Osteocyte (in vitro differentiated cells): ENCODE data around the gene MTMR8. TPM values are rescaled to one million over a fixed set of nuclear protein-coding genes. Genes with fewer than 3 reads are reported as not detected.

Source experiments
- DNase-seq: peaks from one replicate; pipeline ENCODE4 v3.0.0; 2021; ENCODE audit warnings: mixed read lengths; ENCODE audit not compliant: unreplicated experiment; ENCODE audit errors: extremely low spot score
- H3K27ac Mint-ChIP-seq: one replicate; pipeline ENCODE4 v1.8.0; 2021; ENCODE audit warnings: mild to moderate bottlenecking, mixed read lengths; ENCODE audit not compliant: unreplicated experiment
- H3K27me3 Mint-ChIP-seq: one replicate; pipeline ENCODE4 v1.8.0; 2021; ENCODE audit warnings: mixed read lengths; ENCODE audit not compliant: unreplicated experiment
- H3K36me3 Mint-ChIP-seq: one replicate; pipeline ENCODE4 v1.8.0; 2021; ENCODE audit warnings: mixed read lengths; ENCODE audit not compliant: unreplicated experiment
- H3K4me1 Mint-ChIP-seq: one replicate; pipeline ENCODE4 v1.8.0; 2021; ENCODE audit warnings: mixed read lengths; ENCODE audit not compliant: unreplicated experiment
- H3K4me3 Mint-ChIP-seq: one replicate; pipeline ENCODE4 v1.8.0; 2021; ENCODE audit warnings: mild to moderate bottlenecking, moderate library complexity, mixed read lengths; ENCODE audit not compliant: unreplicated experiment
- H3K9me3 Mint-ChIP-seq: one replicate; pipeline ENCODE4 v1.8.0; 2021; ENCODE audit warnings: mixed read lengths; ENCODE audit not compliant: unreplicated experiment
- CTCF ChIP-seq: fragments of 200-600 bp; sonication (generic); IDR thresholded peaks from 2 replicates; pipeline ENCODE4 v1.5.0; 2021; ENCODE audit warnings: antibody characterized with exemption, mild to moderate bottlenecking, moderate library complexity
- total RNA-seq: library from RNA; stranded (reverse); gene quantifications from 2 replicates; pipeline ENCODE4 v1.2.1, GENCODE V29; 2021

MTMR8 gene
- total RNA-seq, 1 donor from 2014 or later, result 1.4 TPM

- no peaks in the 10 kb centered on the region for H3K4me1 Mint-ChIP-seq
- DNase-seq, result no peak
- H3K36me3 Mint-ChIP-seq, result no peaks in the 10 kb centered on the region
- no peak overlapping the region for H3K27ac Mint-ChIP-seq
- no peaks in the 10 kb centered on the region for H3K27me3 Mint-ChIP-seq
- TF ChIP-seq CTCF, result no peak
- H3K4me3 Mint-ChIP-seq, result no peak overlapping the region
- H3K9me3 Mint-ChIP-seq, result no peaks in the 10 kb centered on the region
Observed at GRCh38 chrX:64334467-64334866, 60.8 kb downstream of the MTMR8 start.

- Mint-ChIP-seq H3K27me3 (no peaks in the 10 kb centered on the region), H3K27ac (no peak overlapping the region), H3K4me3 (no peak overlapping the region), H3K9me3 (peaks cover 15% of the 10 kb centered on the region), H3K36me3 (no peaks in the 10 kb centered on the region), H3K4me1 (no peaks in the 10 kb centered on the region)
- no peak for DNase-seq
- TF ChIP-seq CTCF, result no peak
Observed at GRCh38 chrX:64330284-64330683, 65.0 kb downstream of the MTMR8 start.

GRCh38 chrX:64321507-64321906, 73.7 kb downstream of the MTMR8 start:
- Mint-ChIP-seq H3K27ac (no peak overlapping the region), H3K4me3 (no peak overlapping the region), H3K4me1 (no peaks in the 10 kb centered on the region), H3K9me3 (peaks cover 52% of the 10 kb centered on the region), H3K36me3 (peaks cover 10% of the 10 kb centered on the region), H3K27me3 (no peaks in the 10 kb centered on the region)
- no peak for TF ChIP-seq CTCF
- no peak for DNase-seq

GRCh38 chrX:64313624-64314023, 81.6 kb downstream of the MTMR8 start:
- Mint-ChIP-seq H3K4me1 (no peaks in the 10 kb centered on the region), H3K27ac (no peak overlapping the region), H3K4me3 (no peak overlapping the region), H3K36me3 (no peaks in the 10 kb centered on the region), H3K27me3 (no peaks in the 10 kb centered on the region), H3K9me3 (peaks cover 48% of the 10 kb centered on the region)
- no peak for TF ChIP-seq CTCF
- no peak for DNase-seq

- Mint-ChIP-seq H3K27me3 (no peaks in the 10 kb centered on the region), H3K36me3 (no peaks in the 10 kb centered on the region), H3K4me1 (no peaks in the 10 kb centered on the region), H3K9me3 (peaks cover 46% of the 10 kb centered on the region), H3K27ac (no peak overlapping the region), H3K4me3 (no peak overlapping the region)
- TF ChIP-seq CTCF, result no peak
- no peak for DNase-seq
Observed at GRCh38 chrX:64306712-64307111, 88.5 kb downstream of the MTMR8 start.
